Measurements from ENCODE around the gene MATN1.
"Not testable (repeated sequence)": the region's sequence is repeated elsewhere in the genome, so short reads cannot be mapped to it uniquely, and the experiment has no call there.

The MATN1 gene, protein sequence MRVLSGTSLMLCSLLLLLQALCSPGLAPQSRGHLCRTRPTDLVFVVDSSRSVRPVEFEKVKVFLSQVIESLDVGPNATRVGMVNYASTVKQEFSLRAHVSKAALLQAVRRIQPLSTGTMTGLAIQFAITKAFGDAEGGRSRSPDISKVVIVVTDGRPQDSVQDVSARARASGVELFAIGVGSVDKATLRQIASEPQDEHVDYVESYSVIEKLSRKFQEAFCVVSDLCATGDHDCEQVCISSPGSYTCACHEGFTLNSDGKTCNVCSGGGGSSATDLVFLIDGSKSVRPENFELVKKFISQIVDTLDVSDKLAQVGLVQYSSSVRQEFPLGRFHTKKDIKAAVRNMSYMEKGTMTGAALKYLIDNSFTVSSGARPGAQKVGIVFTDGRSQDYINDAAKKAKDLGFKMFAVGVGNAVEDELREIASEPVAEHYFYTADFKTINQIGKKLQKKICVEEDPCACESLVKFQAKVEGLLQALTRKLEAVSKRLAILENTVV

DNA sequence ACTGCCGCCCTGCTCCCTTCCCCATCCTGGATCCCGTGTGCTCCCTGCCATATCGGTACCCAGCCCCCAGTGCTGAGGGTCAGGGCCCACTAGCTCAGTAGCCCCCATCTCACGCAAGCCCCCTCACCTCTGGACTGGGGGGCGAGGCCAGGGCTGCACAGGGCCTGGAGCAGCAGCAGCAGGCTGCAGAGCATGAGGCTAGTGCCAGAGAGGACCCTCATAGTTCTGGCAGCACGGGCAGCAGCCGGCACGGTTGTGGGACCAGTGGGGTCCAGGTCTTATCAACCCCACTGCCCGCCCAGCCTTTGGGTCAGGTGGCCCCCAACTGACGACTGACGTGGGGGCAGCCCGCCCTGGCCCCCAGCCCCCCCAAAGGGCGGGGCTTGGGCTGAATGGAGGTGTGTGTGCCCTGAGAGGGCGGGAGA is at the start of gene MATN1:
TSS of gene MATN1 (minus strand) at position 255 of the 425 bp plus-strand sequence. CDS start at position 221, 34 bp downstream.
- DNase-seq (ENCODE audit: insufficient read length, low spot score) (no peak), FAIRE-seq (no peak)

DNA sequence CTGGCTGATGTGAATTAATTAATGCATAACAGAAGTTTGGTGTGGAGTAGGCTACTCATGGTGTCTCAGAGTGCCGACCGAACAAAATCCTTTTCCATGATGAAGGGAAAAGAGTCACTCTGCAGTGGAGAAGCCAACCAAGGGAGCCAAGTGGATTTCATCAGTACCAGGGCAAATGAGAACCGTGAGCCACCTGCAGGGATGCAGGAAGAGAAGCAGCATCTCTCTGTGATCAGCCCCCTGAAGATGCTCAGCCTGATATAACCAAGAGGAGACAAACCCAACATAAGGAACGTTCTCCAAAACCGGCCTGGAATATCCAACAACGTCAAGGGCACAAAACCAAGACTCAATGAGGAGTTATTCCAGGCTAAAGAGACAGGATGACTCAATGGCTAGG is 47.6 kb upstream of the MATN1 start:
- DNase-seq (ENCODE audit: insufficient read length, low spot score) (no peak), FAIRE-seq (no peak)

DNA sequence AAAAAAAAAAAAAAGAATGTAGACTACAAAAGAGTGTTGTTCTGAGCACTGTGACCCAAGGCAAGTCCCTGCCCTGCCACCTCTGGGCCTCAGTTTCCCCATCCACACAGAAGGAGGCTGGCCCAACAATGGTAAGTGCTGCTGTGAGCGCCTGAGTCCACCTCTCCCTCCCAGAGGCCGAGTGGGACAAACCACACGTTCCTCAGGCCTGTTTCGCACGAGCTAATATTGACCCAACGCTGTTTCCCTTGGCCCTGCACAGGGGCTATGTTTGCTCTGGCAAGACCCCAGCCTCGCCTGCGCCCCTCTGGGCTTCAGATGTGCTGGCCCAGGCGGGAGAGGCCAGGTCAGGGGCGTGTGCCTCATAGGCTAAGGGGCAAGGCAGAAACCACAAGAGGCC is 46.8 kb upstream of the MATN1 start:
- DNase-seq (ENCODE audit: insufficient read length, low spot score): no peak

DNA sequence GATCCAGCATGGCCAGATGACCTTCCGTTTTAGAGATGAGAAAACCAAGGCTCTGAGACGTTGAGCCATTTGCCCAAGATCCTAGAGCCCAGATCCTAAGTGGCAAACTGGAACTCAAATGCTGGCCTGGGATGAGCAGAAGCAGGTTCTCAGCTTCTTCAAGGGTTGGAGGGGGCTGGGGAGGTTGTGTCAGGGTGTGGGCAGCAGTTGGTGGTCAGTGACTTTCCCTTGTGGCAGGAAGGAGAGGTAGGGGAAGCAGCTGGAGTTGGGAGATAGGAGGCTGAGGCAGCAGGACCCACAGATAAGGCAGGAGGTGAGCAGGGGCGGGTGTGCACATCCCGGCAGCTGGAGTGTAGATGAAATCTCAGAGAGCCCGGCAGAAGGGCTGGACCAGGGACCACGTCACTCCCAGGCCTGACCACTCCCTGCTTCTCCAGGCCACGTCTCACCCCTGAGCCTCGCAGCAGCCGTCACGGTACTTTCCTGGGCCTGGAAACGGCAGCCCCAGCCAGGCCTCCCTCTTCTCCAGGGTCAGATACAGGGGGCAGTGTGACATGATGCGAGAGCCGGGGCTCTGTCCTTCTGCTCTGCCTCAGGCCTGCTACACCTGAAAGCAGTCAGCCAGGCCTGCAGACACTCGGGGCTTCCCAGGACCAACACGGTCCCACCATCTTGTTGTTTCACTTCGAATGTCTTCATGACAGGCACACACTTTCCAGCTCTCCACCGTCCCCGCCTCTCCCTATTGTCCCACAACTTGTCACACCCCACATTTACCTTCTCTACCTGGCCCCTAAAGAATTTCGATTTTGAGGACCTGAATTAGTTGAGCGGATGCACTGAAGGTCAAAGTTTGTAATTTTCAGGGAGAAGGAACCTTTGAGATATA is 45.7 kb upstream of the MATN1 start:
- DNase-seq (ENCODE audit: insufficient read length, low spot score) (no peak), FAIRE-seq (no peak)

More for the DNA sequence above, 46.8 kb upstream of the MATN1 start:
- FAIRE-seq: no peak

DNA sequence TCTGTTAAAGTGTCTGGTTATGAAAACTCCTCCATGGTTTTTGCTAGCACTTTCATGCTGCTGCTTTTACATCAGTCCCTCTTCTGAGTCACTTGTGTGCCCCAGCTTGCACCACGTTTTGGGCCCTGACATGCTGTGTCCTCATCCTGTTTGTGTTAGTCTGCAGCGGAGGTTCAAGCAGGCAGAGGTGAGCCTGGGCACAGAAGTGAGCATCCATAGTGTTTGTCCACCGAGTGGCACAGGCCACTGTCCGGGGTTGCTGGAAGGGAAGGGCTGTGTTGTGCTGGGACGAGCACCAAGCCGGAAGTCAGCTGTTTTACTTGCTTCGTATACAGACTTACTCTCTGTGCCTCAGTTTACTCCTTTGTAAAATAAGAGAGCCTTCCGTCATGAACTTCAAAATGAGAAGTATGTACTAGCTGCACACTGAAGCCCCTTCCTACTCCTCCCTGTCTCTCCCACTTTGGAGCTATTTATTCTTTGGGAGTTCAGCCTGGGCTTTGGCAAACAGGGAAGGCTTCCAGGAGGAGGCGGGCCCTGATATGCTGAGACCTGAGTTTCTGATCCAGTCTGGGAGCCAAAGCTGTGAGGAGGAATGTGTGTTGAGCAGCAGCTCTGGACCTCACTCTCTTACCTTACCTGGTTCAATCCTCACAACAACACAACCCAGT is 44.9 kb upstream of the MATN1 start:
- FAIRE-seq: no peak
- no peak for DNase-seq (ENCODE audit: insufficient read length, low spot score)

DNA sequence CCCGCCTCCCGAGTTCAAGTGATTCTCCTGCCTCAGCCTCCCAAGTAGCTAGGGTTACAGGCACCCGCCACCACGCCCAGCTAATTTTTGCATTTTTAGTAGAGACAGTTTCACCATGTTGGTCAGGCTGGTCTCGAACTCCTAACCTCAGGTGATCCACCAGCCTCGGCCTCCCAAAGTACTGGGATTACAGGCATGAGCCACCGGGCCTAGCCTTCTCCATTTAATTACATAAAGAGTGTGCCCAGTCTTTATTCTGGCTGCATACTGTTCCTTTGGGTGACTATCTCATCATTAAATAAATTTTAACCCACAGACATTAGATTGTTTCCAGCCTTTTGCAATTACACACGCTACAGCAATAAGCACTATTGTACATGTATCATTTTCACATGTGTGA is 43.6 kb upstream of the MATN1 start:
- not testable (repeated sequence) for DNase-seq (ENCODE audit: insufficient read length, low spot score); FAIRE-seq

DNA sequence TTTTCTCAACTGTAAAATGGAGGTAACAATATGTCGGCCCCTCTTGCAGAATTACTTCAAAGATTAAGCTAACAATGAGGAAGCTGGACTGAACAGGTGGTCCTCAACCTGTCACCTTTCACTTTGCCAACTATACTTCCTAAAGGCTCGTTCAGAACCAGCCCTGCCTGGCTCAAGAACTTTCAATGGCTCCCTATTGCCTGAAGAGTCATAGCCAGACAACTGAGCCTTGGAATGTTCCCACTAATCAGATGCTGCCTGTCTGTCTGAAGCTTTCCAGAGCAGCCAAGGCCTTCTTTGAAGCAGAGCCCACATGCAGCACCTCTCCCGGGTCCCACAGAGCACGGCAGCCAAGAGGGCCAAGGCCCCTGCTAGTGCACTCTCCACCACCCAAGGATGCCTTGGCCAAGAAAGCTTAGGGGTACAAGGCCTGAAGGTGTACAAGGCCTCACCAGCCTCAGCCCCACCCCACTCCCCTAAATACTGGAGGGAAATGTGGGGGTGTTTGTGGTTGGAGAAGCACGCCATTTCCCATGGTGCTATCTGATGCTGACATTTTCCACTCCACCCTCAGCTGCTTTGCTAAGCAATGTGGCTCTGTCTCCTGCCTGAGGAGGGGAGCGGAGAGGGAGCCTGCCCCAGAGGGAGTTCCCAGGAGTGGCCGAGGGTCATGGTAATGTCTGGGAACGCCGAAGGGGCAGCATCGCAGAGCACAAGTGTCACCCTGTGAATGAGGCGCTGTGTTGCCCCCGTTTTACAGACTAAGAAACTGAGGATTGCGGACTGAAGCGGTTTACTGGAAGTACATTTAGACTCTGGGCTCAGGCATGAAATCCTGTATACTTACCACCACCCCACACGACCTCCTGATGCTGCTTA is 42.4 kb upstream of the MATN1 start:
- DNase-seq (ENCODE audit: insufficient read length, low spot score): no peak
- no peak for FAIRE-seq

DNA sequence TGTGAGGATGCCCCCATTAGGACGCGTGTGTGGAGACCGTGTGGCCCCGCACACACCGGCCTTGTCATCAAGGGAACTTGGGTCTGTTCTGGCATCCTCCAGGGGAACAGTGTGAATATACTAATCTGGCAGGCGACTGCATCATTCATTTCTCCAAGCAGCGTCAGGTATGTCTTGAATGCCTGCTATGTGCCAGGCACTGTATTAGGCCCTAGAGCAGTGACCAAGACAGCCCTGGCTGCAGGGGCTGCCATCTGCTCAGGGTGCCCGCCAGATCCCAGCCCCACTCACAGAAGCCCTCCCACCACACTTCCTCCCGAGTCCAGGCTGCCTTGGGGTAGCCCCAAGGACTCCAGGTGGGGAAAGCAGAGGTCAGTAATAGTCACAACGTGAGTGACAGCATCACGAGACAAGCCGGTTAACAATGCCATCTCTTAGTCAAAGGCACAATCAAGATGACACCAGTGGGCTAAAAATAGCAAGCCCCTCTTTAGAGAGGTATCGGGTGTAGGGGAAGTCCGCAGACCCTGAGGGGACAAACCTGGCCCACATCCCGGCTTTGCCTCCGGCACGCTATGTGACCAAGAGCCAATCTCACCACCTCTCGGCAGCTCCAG is 41.7 kb upstream of the MATN1 start:
- no peak for DNase-seq (ENCODE audit: insufficient read length, low spot score)
- FAIRE-seq: no peak

DNA sequence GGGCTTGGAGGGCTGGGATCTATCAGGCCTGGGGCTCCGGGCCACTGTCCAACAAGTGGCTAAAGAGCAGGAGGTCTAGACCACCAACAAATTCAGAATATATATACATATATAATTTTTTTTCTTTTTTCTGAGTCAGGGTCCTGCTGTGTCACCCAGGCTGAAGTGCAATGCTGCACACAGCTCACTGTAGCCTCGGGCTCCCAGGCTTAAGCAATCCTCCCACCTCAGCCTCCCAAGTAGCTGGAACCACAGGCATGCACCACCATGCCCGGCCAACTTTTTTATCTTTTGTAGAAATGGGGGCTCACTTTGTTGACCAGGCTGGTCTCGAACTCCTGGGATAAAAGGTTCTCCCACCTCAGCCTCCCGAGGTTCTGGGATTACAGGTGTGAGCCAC is 41.0 kb upstream of the MATN1 start:
- no peak for FAIRE-seq
- DNase-seq (ENCODE audit: insufficient read length, low spot score): no peak

DNA sequence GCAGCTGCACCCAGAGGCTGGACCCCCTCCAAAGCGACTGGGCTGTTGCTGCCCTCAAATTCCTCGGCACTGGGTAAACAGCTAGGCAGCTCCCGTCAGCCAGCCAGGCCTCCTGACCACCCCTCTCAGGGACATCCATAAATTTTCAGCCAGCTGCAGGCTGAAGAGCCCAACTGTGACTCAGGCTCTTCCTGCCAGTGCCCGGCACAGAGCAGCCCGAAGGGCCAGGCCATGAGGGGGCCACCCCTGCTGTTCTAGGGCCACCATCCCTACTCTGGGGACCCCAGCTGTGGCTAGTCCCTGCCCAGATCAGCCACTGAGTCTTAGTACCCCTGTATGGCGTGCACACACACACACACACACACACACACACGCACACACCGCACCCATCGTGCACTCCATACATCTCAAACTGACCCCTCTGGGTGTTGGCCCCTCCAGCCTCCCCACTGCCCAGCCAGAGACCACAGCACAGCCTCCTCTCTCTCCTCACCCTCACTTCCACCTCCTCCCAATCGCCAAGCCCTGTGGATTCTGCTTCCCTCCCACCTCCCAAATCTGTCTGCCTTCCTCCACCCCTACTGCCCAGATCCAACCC is 40.4 kb upstream of the MATN1 start:
- peak; percentile 72 for DNase-seq (ENCODE audit: insufficient read length, low spot score)
- peak; percentile 36 for FAIRE-seq

DNA sequence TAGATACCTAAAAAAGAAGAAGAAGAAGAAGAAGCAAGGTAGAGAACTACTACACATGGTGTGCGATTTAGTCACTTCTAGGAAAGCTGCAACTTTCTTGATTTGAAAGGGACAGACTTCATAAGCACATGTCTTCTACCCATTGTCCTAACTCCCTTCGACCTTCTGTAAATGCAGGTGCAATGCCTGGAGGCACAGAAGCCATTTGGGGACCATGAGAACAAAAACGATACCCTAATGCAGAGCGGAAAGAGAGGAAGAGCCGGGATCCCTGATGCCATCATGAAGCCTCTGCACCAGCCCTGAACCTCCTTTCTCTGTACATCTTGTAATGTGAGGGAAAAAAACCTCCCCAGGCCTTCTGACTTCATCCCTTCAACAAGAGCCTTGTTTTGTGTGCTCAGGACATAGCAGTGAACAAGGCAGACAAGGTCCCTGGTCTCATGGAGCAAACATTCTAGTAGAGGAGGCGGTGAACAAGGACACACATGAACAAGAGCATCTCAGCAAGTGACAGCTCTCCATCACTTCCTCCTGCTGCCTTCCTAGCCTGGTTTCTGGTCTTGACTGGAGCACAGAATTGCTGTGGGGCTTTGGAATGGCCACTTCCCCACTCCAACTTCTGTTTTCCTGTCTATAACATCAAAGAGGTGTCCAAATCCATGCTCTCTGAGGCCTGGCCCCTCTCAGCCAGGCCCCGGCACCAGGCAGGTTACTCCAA is 39.7 kb upstream of the MATN1 start:
- DNase-seq (ENCODE audit: insufficient read length, low spot score): no peak

DNA sequence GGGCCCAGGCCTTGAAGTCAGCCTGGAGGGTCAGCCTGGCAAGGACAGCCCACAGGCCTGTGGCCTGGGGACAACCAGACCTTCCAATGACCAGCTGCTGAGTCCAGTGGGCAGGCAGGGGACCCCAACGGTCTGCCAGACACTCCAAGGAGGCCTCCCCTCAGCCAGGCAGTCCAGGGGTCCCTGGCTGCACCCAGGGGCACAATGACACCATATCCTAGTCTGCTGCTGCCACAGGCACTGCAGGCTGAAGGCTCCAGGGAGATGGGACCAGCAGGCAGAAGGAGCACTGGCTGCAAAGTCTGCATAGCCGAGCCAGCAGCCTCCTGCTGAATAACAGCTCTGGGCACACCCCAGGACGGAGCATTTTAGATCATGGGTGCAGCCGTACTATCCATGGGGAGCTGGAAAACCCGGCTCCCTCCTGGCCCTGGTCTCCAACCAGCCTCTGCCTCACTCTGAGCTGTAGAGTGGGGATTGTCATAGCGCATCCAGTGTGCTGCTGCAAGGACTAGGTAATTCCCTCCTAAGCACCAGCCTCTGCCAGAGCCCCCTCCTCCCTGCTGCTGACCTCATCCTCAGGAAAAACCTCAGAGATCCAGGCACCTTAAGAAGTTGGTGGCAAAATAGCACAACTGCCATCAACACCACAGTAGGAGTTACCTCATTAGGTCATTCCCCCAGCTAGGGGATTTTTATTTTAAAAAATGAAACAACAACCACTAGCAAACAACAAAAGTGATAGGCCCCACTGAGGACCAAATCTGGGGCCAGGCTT is 39.0 kb upstream of the MATN1 start:
- FAIRE-seq: no peak
- DNase-seq (ENCODE audit: insufficient read length, low spot score): no peak

More for the DNA sequence above, 39.7 kb upstream of the MATN1 start:
- FAIRE-seq: no peak

DNA sequence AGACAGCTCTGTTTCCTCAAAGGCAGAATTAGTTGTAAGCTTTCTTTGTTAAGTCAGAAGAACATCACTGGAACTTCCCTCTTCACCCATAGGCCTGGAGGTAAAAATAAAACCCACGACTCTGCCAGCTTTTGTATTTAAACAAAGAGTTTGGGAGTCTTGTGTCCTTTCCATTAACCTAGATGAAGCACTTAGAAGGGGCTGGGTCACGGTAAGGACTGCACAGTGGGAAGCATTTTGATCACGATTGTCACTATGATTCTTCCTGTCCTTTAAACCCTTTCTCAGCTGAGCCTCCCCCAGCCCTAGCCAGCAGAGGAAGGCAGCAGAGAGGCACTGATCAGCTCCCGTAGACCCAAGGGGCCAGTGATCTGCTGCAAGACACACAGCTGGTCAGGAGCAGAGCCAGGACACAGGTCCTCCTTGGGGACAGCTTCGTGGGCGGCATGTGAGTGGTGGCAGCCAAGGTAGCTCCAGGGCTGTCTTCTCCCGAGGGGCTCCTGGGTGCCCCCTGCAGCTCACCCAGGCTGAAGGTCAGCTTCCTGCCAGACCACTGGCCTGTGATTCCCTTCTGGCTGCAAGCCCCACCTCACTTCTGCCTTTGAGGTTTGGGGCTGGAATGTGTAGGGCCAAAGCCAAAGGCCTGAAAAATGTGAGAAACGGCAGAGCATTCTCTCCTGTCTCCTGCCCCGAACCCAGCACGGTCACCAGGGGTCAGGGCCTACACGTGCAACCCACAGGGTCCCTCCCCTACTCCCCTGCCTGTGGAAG is 38.2 kb upstream of the MATN1 start:
- no peak for DNase-seq (ENCODE audit: insufficient read length, low spot score)
- FAIRE-seq: no peak

DNA sequence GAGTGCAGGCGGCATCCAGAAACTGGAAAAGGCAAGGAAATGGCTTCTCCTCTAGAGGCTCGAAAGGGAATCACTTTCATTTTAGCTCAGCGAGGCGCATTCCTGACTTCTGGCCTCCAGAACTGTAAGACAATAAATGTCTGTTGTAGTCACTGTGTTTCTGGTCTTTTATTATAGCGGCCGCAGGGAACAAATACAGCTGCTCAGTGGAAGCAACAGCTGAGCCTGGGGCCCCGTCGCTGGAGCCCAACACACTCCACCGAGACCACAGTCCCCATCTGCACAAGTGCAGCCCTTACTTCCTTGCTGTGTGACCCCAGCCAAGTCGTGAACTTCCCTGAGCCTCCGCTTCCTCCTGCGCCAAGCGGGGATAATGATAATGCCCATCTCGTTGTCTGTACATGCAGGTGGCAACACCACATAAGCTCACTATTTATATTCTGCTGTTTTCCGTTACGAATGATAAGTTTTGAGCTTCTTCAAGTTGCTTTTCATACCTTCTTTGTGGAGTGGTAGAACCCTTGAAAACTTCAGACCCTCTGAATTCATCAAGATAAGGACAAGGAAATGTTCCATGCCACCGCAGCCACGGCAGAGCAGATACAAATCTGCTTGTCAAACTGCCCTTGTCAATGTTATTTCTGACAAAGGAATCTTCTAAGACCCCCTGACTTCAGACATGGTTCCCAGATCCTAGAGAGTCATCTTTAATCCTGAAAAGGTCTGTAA is 37.4 kb upstream of the MATN1 start:
- DNase-seq (ENCODE audit: insufficient read length, low spot score): no peak
- no peak for FAIRE-seq

DNA sequence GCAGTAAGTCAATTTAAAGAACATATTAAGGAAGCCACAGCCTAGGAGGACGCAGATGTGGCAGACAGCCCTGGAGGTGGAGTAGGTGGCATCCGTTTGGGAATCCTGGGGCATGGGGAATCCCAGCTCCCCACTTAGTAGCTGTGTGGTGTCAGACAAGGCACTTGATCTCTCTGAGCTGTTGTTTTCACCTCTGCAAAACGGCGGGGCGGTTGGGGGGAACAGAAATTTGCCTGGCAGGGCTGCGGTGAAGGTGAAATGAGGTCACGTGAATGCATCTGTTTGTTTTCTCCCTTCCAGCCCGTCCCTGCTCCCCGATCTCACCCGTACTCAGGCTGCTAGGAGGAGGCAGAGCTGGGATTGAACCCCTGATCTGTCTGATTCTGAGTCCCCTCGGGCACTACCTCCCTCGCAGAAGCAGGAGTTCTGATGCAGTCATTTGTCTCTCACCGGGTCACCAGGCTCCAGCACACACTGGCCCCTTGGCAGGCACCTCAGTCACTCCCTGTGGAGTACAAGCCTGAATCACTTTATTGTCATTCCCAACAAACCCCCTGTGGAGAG is 36.4 kb upstream of the MATN1 start:
- no peak for FAIRE-seq
- DNase-seq (ENCODE audit: insufficient read length, low spot score): no peak

DNA sequence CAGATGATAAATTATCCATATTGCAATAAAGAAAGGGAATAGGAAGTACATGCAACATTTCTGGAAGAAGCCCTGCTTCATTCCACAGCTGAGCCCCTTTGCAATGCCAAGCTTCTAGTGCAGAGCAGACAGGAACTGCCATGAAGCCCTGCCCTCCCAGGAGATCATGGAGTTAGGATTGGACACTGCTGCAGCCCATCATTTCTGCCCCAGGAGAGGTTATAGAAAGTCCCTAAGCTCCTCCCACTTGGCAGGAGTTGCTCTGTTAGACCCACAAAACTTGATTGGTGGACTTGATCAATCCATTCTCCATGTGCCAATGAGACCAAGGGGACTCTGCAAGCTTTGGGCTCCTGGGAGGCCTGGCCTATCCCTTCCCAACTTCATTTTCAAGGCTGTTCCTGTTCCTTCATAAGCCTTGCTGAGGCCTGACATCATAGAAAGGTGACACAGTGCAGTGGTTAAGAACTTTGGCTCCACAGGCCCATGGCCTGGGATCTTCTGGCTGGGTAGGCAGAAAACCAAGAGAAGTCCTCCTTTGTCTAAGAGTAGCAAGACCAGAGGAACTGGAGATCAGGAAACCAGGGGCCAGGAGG is 35.5 kb upstream of the MATN1 start:
- FAIRE-seq (no peak), DNase-seq (ENCODE audit: insufficient read length, low spot score) (no peak)

Measured in HTR-8/SVneo (cell line).